ENCODE measurements around the gene MAP3K5. TPM values are rescaled to one million over a fixed set of nuclear protein-coding genes. Genes with fewer than 3 reads are reported as not detected.

MAP3K5 gene
- total RNA-seq, 1 donor from 2014 or later = 5.7 TPM

DNA sequence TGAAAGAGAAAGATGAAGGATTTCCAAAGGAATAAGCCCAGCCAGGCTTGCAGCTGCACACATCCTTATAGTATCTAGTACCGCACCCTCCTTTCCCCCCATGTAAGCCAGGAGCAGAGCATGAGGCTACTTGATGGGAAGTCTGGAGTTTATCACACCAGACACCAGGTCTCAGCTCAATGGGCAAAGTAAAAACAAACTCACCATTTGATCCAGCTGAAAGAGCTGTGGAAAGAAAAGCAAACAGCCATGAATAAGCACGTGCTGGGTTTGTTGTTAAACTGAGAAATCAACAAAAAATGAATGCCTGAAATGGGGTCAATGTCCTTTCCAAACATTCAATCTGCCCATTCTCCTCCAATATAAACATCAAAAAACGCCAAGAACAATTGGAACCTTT is 191.5 kb downstream of the MAP3K5 start:
- no peaks in the 10 kb centered on the region for H3K27me3 ChIP-seq (ENCODE audit: control insufficient read depth, insufficient read depth, low read length)
- peaks cover 1% of the 10 kb centered on the region for H3K36me3 ChIP-seq (ENCODE audit: control insufficient read depth, insufficient read depth, low read length)
- DNase-seq (ENCODE audit: low read depth) = no peak
- TF ChIP-seq CTCF (IDR thresholded peaks at IDR 0.05; ENCODE audit: insufficient read depth, low read length, poor library complexity, severe bottlenecking) = no peak
- no peak overlapping the region for H3K4me3 ChIP-seq (ENCODE audit: low read depth, low read length)

DNA sequence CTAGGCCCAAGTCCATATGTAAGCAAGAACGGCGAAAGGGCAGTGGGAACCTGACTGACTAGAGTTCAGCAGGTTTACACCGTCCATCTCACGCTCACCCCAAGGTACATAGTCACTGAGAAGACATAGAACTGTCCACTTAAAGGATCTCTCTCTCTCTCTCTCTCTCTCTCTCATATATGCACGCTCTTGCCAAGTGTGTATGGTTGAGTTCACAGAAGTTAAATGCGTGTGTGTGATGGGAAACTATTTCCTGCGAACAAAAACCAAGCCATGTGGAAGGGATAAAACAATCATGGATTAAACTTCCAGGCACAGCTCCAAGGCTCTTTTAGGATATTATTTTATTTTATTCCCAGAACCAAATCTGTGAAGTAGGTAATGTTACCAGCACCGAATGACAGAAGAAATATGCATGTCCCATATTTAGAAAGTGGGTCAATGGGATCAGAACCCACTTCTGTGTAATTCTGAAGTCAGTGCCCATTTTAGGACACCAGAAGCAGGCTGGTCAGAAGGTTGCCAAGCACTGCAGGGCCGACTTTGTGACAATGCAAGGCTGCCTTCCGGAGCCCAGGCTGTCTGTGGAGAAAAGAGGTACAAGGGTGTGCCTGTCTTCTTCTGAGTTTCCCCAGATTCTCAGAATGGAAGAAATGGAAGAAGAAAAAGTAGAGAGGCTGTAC is 192.8 kb downstream of the MAP3K5 start:
- no peak for TF ChIP-seq CTCF (IDR thresholded peaks at IDR 0.05; ENCODE audit: insufficient read depth, low read length, poor library complexity, severe bottlenecking)
- peaks cover 1% of the 10 kb centered on the region for H3K36me3 ChIP-seq (ENCODE audit: control insufficient read depth, insufficient read depth, low read length)

GRCh38 chr6:136598048-136598447 is 194.2 kb downstream of the MAP3K5 start:
- no peak overlapping the region for H3K4me3 ChIP-seq (ENCODE audit: low read depth, low read length)
- H3K27me3 ChIP-seq (ENCODE audit: control insufficient read depth, insufficient read depth, low read length) = no peaks in the 10 kb centered on the region
- no peaks in the 10 kb centered on the region for H3K36me3 ChIP-seq (ENCODE audit: control insufficient read depth, insufficient read depth, low read length)
- no peak for TF ChIP-seq CTCF (IDR thresholded peaks at IDR 0.05; ENCODE audit: insufficient read depth, low read length, poor library complexity, severe bottlenecking)
- no peak for DNase-seq (ENCODE audit: low read depth)

More for the DNA sequence above, 192.8 kb downstream of the MAP3K5 start:
- Histone ChIP-seq H3K4me3 (ENCODE audit: low read depth, low read length) (no peak overlapping the region), H3K27me3 (ENCODE audit: control insufficient read depth, insufficient read depth, low read length) (no peaks in the 10 kb centered on the region)
- DNase-seq (ENCODE audit: low read depth) = no peak

DNA sequence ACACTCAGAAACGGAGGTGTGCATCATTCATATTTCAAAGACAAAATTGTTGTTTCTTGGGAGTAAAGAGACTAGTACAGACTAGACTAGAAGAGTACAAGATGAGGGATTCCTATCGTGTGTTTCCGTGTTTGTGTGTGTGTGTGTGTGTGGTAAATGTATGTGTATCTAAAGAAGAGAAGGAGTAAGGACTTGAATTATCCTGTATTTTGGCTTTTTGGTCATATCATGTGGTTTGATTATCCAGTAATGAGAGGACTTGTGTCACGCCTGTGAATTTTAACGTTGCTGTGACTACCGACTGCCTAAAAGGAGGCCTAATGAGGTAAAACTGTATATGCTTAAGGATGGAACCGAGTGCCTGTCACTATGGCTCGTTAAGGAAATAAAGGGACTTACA is 197.6 kb downstream of the MAP3K5 start:
- no peaks in the 10 kb centered on the region for H3K36me3 ChIP-seq (ENCODE audit: control insufficient read depth, insufficient read depth, low read length)
- H3K4me3 ChIP-seq (ENCODE audit: low read depth, low read length) = no peak overlapping the region
- no peak for DNase-seq (ENCODE audit: low read depth)
- no peak for TF ChIP-seq CTCF (IDR thresholded peaks at IDR 0.05; ENCODE audit: insufficient read depth, low read length, poor library complexity, severe bottlenecking)
- no peaks in the 10 kb centered on the region for H3K27me3 ChIP-seq (ENCODE audit: control insufficient read depth, insufficient read depth, low read length)

- no peak for TF ChIP-seq CTCF (IDR thresholded peaks at IDR 0.05; ENCODE audit: insufficient read depth, low read length, poor library complexity, severe bottlenecking)
- Histone ChIP-seq H3K36me3 (ENCODE audit: control insufficient read depth, insufficient read depth, low read length) (no peaks in the 10 kb centered on the region), H3K4me3 (ENCODE audit: low read depth, low read length) (no peak overlapping the region), H3K27me3 (ENCODE audit: control insufficient read depth, insufficient read depth, low read length) (no peaks in the 10 kb centered on the region)
- DNase-seq (ENCODE audit: low read depth) = peak; percentile 100
Observed at GRCh38 chr6:136593748-136594490, 198.4 kb downstream of the MAP3K5 start.

Data from kidney epithelial cell (primary cell).